HG02970 (cell line): Measurements from ENCODE around the gene F10.
"Not testable (repeated sequence)": the region's sequence is repeated elsewhere in the genome, so short reads cannot be mapped to it uniquely, and the experiment has no call there.

Experiments
- ATAC-seq: cut with Tn5 transposase; IDR thresholded peaks from one replicate; pipeline ENCODE4 v1.9.1; 2021; ENCODE audit warnings: mild to moderate bottlenecking, moderate library complexity, moderate number of reproducible peaks; ENCODE audit not compliant: unreplicated experiment, low FRiP score

Gene F10

GRCh38 chr13:113098162-113098732, 24.4 kb upstream of the F10 start:
- ATAC-seq: no peak

GRCh38 chr13:113099142-113099541, 23.5 kb upstream of the F10 start:
- no peak for ATAC-seq

GRCh38 chr13:113102302-113102701, 20.3 kb upstream of the F10 start:
- not testable (repeated sequence) for ATAC-seq

DNA sequence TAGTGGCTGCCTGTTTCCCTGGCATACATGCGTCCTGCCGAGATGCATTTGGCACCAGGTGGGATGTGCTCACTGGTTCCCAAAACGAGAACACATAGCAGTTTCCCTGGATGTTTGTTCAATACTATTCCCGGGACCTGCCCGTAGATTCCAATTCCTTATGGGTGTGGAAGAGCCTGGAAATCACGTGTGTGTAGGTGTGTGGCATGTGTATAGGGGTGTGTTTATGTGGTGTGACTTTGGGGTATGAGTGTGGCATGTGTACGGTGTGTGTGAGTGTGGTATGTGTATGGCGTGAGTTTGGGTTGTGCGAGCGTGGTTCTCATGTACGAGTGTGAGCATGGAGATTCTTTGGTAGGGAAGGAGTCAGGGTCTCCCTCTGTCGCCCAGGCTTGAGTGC, 19.9 kb upstream of the F10 start:
- no peak for ATAC-seq

DNA sequence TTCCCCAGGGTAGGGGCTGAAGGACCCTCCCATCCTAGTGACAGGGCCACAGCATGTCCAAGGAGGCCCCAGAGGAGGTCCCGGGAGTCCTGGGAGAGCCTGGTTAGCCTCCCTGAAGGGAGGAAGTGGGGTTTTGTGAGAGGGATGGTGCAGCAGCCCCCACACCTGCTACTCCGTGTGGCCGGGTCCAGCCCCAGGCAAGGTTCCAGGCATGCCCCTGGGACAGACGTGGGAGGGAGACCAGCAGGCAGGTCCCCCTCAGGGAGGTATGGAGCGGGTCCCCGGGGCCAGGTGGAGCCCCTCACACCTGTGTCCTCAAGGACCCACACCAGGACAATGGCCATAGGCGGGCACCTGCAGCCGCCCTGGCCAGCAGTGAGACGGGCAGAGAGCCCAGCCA, 19.0 kb upstream of the F10 start:
- no peak for ATAC-seq

DNA sequence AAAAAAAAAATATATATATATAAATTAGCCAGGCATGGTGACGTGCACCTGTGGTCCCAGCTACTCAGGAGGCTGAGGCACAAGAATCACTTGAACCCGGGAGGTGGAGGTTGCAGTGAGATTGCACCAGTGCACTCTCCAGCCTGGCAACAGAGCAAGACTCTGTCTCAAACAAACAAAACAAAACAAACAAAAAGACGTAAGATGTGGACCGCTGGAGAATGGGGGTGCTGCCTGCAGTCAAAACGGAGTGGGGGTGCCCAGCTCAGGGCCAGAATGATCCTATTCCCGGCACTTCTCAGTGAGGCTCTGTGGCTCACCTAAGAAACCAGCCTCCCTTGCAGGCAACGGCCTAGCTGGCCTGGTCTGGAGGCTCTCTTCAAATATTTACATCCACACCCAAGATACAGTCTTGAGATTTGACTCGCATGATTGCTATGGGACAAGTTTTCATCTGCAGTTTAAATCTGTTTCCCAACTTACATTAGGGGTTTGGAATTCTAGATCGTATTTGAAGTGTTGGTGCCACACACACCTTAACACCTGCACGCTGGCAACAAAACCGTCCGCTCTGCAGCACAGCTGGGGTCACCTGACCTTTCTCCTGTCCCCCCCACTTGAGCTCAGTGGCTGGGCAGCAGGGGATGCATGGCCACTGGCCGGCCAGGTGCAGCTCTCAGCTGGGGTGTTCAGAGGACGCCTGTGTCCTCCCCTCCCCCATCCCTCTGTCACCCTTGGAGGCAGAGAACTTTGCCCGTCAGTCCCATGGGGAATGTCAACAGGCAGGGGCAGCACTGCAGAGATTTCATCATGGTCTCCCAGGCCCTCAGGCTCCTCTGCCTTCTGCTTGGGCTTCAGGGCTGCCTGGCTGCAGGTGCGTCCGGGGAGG, 17.3 kb upstream of the F10 start, which contains the start of gene F7:
Gene F7, plus strand, starts transcription at position 760 of the 889 bp plus-strand sequence. Its CDS starts 51 bp downstream, at position 811.
- no peak for ATAC-seq

- no peak for ATAC-seq
Measured at GRCh38 chr13:113105921-113106452, 16.6 kb upstream of the F10 start.

- ATAC-seq: no peak
Measured at GRCh38 chr13:113106711-113107351, 15.8 kb upstream of the F10 start.

DNA sequence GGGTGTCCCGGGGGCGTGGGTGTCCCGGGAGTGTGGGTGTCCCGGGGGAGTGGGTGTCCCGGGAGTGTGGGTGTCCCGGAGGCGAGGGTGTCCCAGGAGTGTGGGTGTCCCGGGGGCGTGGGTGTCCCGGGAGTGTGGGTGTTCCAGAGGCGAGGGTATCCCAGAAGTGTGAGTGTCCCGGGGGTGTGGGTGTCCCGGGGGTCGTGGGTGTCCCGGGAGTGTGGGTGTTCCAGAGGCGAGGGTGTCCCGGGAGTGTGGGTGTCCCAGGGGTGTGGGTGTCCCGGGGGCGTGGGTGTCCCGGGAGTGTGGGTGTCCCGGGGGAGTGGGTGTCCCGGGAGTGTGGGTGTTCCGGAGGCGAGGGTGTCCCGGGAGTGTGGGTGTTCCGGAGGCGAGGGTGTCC, 14.1 kb upstream of the F10 start:
- not testable (repeated sequence) for ATAC-seq

GRCh38 chr13:113109151-113110047, 13.2 kb upstream of the F10 start:
- ATAC-seq: no peak

- ATAC-seq: no peak
Measured at GRCh38 chr13:113110048-113110851, 12.3 kb upstream of the F10 start.

DNA sequence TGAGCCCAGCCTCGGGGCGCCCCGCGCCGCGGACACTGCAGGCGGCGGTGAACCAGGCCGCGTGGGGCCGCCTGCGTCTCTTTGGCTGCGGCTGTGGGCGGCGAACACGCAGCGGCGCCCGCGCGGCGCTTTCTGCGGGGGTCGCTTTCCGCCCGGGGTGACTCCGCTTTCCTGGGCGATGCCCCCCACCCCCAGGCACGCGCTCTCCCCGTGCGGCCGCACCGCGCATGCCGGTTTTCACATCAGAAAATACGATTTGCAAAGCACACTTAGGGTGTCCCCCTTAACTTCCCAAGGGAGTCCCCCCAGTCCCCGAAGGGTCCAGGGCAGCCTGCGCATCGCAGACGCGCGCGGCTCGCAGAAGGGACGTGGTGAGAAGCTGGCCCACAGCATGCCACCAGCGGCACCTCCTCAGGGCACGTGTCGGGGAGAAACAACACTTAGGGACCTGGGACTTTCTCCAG, 11.7 kb upstream of the F10 start:
- no peak for ATAC-seq

GRCh38 chr13:113111821-113112220, 10.8 kb upstream of the F10 start:
- ATAC-seq: not testable (repeated sequence)

DNA sequence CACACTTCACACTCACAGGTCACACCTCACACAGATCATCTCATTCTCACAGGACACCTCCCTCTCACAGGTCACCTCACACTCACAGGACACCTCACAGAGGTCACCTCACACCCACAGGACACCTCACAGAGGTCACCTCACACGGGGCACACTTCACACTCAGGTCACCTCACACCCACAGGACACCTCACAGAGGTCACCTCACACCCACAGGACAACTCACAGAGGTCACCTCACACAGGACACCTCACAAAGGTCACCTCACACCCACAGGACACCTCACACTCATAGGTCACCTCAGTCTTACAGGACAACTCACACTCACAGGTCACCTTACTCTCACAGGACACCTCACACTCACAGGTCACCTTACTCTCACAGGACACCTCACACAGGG, 10.1 kb upstream of the F10 start:
- ATAC-seq: not testable (repeated sequence)

- no peak for ATAC-seq
Measured at GRCh38 chr13:113112893-113113845, 9.4 kb upstream of the F10 start.

- no peak for ATAC-seq
Measured at GRCh38 chr13:113113846-113114271, 8.7 kb upstream of the F10 start.

DNA sequence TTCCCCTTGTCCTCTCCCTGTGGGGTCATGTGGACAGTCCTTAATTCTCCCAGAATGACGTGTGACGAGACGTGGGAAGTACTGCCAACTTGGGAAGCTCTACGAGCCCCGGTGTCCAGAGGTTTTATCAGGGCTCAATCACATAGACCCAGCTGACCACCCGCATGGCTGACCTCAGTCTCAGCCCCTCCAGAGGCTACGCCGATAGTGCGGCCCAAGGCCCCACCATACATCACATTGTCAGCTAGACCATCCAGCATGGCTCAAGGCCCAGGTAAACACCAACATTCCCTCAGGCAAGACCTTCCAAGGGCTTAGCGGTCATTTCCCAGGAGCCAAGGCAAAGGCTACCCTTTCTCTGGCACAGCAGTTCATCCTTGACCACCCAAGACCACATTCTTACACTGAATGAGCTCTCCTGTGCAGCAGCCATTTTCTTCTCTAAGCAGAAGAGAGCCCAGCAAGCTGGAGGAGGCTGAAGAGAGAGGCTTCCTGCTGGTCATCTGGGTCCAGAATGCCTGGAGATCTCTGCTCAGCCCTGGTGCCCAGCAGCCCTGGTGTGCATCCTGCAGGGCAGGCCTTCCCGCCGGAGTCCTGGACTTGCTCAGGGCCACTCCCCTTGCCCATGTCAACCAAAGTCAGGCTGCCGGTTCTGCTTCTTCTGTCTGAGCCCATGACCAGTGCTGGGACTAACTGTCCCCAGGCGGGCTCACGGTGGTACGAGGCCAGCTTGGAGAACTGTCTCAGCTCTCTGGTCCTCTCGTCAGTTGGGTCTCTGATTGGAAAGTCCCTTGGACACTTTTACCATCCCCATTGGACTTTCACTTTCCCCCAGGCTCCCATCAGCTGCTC, 7.9 kb upstream of the F10 start:
- no peak for ATAC-seq
